Activated CD8-positive, alpha-beta memory T cell treated with anti-CD3 and anti-CD28 coated beads for 4 hours (primary cell): Measurements from ENCODE around the gene PFDN5.
"Not testable (repeated sequence)": the region's sequence is repeated elsewhere in the genome, so short reads cannot be mapped to it uniquely, and the experiment has no call there.

Experiments
- DNase-seq, 2 donors: peaks; one replicate each; pipeline ENCODE4 v3.0.0-alpha.2; 2020; ENCODE audit warnings: low read depth in 2 of 2

Gene PFDN5

DNA sequence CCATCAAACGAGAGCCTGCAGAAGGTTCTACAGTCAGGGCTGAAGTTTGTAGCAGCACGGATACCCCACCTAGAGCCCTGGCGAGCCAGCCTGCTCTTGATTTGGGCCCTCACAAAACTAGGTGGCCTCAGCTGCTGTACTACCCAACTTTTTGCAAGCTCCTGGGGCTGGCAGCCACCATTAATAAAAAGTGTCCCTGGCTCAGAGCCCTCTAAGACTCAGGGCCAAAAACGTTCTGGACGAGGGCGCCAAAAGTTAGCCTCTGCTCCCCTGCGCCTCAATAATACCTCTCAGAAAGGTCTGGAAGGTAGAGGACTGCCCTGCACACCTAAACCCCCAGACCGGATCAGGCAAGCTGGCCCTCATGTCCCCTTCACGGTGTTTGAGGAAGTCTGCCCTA, 8.9 kb upstream of the PFDN5 start:
- DNase-seq: no peak

DNA sequence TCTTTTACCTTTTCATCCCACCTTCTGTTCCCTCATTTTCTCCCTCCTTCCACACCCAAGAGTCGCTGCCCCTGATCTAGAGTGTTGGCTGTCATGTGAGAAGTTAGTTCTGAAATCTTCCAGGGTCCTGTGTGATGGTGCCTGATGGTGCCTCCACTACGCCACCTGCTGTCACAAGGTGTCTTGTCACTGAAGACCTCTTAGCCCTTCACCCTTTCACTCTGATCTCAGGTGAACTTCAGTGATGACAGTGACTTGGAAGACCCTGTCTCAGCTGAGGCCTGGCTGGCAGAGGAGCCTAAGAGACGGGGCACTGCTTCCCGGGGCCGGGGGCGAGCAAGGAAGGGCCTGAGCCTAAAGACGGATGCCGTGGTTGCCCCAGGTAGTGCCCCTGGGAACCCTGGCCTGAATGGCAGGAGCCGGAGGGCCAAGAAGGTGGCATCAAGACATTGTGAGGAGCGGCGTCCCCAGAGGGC, 7.6 kb upstream of the PFDN5 start:
- DNase-seq: peak; percentile 43 to 47

- no peak for DNase-seq
These were observed 7.0 kb upstream of the PFDN5 start for GRCh38 chr12:53288322-53288721.

GRCh38 chr12:53289891-53290290, 5.5 kb upstream of the PFDN5 start:
- DNase-seq: no peak

DNA sequence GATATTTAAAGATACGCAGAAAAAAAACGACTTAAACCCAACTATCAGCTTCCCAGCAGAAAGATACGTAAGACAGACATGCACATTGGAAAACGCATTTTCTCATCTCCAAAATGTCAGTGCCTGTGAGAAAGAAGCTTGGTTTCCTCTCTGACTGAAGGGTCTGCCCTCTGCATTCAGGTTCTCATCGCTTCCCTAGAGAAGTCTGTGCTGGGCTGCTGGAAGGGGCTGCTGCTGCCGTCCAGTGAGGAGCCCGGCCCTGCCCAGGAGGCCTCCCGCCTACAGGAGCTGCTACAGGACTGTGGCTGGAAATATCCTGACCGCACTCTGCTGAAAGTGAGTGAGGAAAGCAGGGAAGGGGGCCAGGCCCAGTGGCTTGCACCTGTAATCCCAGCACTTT, 4.7 kb upstream of the PFDN5 start:
- DNase-seq: no peak

GRCh38 chr12:53292426-53292825, 2.9 kb upstream of the PFDN5 start:
- DNase-seq: no peak

DNA sequence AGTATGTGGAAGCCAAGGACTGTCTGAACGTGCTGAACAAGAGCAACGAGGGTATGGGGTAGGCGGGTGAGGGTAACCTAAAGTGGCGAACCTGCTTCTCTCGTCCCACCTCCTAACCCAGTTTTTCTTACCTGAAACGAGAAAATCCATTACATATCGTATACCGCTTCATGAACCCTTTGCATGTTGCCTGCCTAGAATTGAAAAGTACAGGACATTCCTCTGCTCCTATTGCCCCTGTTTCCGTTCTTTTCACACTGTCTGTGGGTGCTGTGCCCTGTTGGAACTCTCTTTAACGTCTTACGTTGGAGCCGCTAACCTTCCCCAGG, 513 bp downstream of the PFDN5 start:
- no peak for DNase-seq

DNA sequence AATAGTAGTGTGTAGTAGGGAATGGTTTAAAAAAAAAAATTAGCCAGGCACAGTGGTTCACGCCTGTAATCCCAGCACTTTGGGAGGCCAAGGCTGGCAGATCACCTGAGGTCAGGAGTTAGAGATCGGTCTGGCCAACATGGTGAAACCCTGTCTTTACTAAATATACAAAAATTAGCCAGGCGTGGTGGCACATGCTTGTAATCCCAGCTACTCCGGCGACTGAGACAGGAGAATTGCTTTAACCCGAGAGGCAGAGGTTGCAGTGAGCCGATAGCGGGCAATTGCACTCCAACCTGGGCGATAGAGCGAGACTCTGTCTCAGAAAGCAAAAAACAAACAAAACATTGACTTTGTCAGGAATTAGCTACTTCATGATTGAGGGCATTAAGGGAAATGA, 1.8 kb downstream of the PFDN5 start:
- not testable (repeated sequence) for DNase-seq

DNA sequence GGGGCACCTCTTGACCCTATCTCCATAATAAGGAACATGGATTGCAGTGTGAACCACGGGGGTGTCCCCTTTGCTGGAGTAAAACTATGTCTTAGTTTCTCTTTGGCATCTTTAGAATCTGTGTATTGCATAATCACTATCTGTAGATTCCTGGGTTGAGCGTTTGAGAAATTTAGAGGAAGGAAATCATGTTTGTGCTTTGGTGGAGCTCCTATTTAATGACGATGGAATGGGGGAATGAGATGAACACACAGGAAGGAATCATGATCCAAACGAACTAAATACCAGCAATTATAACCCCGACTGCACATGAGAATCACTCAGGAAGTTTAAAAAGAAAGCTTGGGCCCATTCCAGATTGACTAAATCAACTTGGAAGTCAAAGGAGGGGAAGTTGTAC, 2.8 kb downstream of the PFDN5 start:
- no peak for DNase-seq

DNA sequence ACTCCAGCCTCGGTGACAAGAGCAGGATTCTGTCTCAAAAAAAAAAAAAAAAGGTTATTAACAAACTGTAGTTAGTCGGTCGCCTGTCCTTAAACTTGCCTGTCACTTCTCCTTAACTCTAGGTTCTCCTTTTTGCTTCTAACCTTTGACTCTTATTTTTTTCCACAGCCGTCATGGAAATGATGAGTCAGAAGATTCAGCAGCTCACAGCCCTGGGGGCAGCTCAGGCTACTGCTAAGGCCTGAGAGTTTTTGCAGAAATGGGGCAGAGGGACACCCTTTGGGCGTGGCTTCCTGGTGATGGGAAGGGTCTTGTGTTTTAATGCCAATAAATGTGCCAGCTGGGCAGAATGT, 3.7 kb downstream of the PFDN5 start:
- DNase-seq: no peak

DNA sequence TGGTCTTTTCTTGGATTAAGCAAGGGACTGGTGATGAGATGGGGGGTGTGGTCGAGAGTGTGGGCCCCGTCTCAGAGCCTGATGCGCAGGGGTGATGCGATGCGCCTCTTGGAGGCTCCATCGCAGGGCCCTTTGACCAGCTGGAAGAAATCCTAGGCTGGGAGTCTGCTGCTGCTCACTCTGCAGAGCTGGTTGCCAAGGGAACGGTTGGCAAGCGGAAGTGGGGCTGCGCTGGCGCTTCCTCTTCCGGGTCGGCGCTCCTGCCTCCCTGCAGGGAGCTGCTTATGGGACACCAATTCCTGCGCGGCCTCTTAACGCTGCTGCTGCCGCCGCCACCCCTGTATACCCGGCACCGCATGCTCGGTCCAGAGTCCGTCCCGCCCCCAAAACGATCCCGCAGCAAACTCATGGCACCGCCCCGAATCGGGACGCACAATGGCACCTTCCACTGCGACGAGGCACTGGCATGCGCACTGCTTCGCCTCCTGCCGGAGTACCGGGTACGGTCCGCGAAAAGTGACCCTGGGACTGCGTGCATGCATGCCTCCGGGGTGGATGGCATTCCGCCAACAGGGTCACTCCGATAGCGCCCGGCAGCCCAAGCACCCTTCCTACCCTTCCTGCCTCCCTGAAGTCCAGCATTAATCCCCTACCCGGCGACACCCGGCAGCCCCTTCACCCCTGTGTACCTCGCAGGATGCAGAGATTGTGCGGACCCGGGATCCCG, 4.3 kb downstream of the PFDN5 start, which contains the start of gene MYG1:
TSS of gene MYG1 (plus strand) at position 242 of the 727 bp plus-strand sequence. CDS start at position 285, 43 bp downstream.
- peak; percentile 56 to 73 for DNase-seq

GRCh38 chr12:53300187-53300586, 4.8 kb downstream of the PFDN5 start:
- no peak for DNase-seq

- DNase-seq: no peak
These were observed 7.6 kb downstream of the PFDN5 start for GRCh38 chr12:53302903-53303302.

GRCh38 chr12:53306826-53307225, 11.5 kb downstream of the PFDN5 start:
- DNase-seq: no peak

DNA sequence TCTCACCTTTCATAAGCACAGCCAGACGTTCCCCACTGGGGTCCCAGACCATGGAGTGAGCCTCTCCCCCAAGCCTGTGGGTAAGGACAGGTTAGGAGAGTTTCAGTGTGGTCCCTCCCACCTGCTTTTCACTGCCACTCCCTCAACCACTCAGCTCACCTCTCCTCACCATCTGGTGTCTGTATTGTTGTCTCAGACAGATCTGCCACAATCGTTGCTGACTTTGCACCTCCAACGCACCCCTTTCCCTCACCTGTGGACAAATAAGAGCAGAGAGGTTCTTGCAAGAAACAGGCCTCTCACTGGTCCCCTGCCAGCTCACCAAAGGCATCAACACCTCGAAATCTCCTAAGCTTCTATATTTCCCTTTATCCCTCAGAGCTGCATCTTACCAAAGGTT, 12.9 kb downstream of the PFDN5 start:
- DNase-seq: no peak

DNA sequence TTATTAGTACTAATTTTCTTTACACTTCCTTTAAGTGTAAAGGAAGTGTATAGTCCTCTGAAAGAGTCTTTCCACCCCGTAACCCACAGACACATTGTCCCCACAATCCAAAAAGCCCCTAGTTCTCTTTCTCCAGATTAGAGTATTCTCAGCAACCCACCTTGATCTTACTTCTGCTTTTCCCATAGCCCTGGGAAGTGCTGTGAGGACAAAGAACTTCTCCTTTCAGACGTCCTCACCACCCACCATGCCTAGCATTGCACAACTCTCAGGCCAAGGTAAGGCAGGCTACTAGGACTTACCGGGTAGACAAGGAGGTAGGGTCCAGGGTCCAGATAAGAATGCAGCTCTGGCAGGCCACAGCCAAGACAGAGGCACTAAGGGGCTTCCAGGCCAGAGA, 18.7 kb downstream of the PFDN5 start:
- no peak for DNase-seq

- no peak for DNase-seq
These were observed 25.2 kb downstream of the PFDN5 start for GRCh38 chr12:53320352-53321195.

DNA sequence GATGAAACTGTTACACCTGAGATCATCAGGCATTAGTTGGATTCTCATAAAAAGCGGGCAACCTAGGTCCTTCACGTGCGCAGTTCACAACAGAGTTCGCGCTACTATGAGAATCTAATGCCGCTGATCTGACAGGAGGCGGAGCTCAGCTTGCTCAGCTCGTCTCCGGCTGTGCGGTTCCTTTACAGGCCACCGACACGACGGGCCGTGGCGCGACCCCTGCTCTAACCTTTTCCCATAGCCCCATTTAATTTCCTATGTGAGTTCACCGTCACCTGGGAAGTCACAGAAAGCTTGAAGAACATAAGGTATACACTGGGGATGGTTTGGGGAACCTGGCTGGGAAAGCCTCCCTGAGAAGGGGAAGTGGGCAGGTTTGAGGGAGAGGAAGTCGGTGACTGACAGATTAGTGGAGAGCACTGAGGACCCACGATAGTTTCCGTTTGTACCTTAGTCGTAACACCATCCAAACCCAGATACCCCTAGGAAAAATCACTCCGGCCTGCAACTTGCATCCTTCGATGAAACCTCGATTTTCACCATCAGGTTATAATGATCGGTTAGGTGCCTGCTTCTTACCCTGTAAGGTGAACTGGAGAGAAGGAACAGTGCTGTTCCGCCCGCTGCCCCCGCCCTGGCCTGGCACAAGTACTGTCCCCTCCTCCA, 28.9 kb downstream of the PFDN5 start:
- DNase-seq: peak; percentile 19 to 31

DNA sequence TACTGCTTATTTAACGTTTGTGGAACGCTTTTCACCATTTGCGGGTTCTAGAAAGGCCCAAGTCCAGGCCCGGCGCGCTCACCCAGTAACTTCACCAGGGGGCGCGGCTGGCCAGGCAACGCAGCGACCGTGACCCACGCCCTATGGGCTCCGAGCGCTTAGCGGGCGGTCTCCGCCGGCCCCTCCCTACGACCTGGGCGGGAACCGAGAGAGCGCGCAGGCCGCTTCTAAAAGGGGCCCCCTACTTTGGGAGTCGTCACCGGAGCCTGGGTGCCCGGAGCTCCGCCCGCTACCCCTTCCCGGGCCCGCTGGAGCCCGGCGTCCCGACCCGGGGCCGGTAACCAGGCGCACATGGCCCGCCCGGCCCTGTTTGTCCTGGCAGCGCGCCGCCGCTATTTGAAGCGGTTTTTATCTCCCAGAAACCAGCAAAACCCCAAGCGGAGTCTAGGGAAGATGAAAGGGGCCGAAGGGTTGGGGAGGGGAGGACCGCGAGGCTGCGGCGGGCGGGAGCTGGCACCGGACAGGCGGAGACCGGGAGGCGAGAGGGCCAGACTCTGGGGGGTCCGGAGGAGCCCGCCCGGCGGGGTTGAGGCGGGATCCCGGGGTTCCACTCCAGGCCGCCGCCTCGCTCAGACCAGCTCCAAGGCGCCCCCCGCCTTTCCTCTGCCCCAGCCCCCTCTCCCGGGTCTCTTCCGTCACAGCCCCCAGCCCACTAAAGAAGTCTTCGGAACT, 29.6 kb downstream of the PFDN5 start:
- peak; percentile 71 to 75 for DNase-seq

DNA sequence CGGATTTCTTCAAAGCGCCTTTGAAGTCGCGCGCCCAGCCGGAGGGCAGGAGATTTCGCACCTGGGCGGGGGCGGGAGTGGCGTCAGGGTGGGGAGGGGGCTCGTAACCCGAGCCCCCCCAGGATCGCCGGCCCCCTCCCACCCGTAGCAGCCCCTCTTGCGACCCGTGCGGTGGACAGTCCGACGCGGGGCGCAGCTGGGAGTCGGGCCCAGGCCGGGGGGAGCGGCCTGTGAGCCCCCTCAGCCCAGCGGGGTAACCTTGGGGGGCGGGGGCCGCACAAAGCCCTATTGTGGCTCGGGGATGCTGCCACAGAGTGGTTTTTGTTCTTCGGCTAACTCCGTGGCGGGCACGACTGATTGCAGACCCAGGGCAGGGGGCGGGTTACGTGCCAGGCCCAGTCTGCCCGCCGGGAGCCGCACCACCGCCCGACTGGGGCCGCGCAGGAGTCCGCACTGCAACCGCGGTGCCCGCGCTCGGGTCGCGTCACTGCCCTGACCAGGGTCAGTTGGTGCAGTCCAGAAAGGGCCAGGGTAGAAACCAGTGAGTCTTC, 30.2 kb downstream of the PFDN5 start:
- DNase-seq: peak in 1 of 2 donors; percentile 2

DNA sequence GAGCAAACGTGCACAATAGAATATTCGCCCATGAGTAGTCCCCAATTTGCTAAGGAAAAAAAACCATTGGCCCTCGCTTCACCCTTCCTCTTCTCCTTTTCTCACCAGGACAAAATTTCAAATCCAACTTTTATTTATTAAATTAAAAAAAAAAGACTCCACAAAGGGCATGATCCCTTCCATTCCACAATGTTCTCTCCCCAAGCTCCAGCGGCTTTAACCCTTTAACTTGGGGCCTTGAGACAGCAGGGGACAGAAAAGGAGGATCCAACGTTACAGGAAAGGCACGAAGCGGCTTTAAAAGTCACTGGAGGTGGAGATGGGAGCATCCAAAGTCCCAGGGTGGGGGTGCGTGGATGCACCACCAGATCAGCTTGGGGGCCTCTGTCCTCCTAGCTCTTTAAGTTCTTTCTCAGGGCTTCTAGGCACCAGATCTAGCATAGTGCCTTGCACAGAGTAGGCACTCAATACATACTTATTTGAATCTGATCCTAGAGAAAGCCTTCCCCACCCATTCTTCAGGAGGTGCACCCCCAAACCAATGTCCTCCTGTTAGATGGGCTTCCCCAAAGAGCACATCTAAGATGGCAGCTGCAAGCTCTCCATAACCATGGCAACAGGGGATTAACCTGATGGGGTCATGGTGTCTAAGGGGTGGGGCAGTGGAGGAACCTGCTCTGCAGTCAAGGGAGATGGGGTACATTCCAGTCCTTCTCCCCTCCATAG, 31.3 kb downstream of the PFDN5 start:
- DNase-seq: no peak
